HepG2 (cell line): Measurements from ENCODE around the gene CLEC16A. TPM values are rescaled to one million over a fixed set of nuclear protein-coding genes. Genes with fewer than 3 reads are reported as not detected.
A peak's percentile ranks its signal among the peaks of the same experiment; 100 is the strongest.

Experiments used
- ARNT2 ChIP-seq: sonication (generic); formaldehyde crosslinking; IDR thresholded peaks from 2 replicates; pipeline ENCODE4 v1.8.0; 2022; ENCODE audit warnings: mild to moderate bottlenecking, low read depth, missing genetic modification reagents, moderate library complexity
- ATF7-NPFF ChIP-seq: sonication (generic); formaldehyde crosslinking; IDR thresholded peaks from 2 replicates; pipeline ENCODE4 v1.8.1; 2023; ENCODE audit warnings: mild to moderate bottlenecking, low read depth, missing genetic modification reagents, moderate library complexity
- CHD2 ChIP-seq: IDR thresholded peaks from 2 replicates; pipeline ENCODE4 v1.6.1; 2011; ENCODE audit warnings: low read depth, low read length, improper control_type of control experiment
- EED ChIP-seq: sonication (generic); formaldehyde crosslinking; IDR thresholded peaks from 2 replicates; pipeline ENCODE4 v1.5.0; 2020; ENCODE audit warnings: mild to moderate bottlenecking, missing genetic modification reagents
- ELF3 ChIP-seq: IDR thresholded peaks from 2 replicates; pipeline ENCODE4 v1.6.1; 2016; ENCODE audit warnings: missing genetic modification reagents, missing compliant biosample characterization
- GATAD1 ChIP-seq: IDR thresholded peaks from 2 replicates; pipeline ENCODE4 v1.6.1; 2016; ENCODE audit warnings: missing genetic modification reagents, missing compliant biosample characterization
- HMG20B ChIP-seq: conservative IDR thresholded peaks from 2 replicates; pipeline ENCODE4 v1.6.1; 2016; ENCODE audit warnings: missing genetic modification reagents, missing compliant biosample characterization
- KDM3A ChIP-seq: IDR thresholded peaks from 2 replicates; pipeline ENCODE4 v1.6.1; 2018; ENCODE audit warnings: low read depth, missing compliant biosample characterization
- SOX13 ChIP-seq, 3 experiments: fragments of 450-650 bp in 1 of 3; sonication (generic) in 1 of 3; formaldehyde crosslinking in 1 of 3; IDR thresholded peaks in 2 of 3; conservative IDR thresholded peaks in 1 of 3; 2 replicates each; pipeline versions ENCODE4 v1.5.0 to v1.6.1; 2016 to 2020; ENCODE audit warnings: antibody characterized with exemption in 1 of 3, mild to moderate bottlenecking in 1 of 3, missing compliant biosample characterization in 1 of 3, missing genetic modification reagents in 1 of 3, moderate library complexity in 1 of 3
- SP5 ChIP-seq: IDR thresholded peaks from 2 replicates; pipeline ENCODE4 v1.6.1; 2016; ENCODE audit warnings: low read depth, borderline replicate concordance
- SPEN ChIP-seq: sonication (generic); formaldehyde crosslinking; IDR thresholded peaks from 2 replicates; pipeline ENCODE4 v1.5.1; 2020; ENCODE audit warnings: low read depth, mild to moderate bottlenecking, missing genetic modification reagents
- TEAD3 ChIP-seq: optimal IDR thresholded peaks from 2 replicates; pipeline ENCODE3; 2016; ENCODE audit warnings: borderline replicate concordance
- ZNF350 ChIP-seq: sonication (generic); formaldehyde crosslinking; IDR thresholded peaks from 2 replicates; pipeline ENCODE4 v1.4.0; 2020; ENCODE audit warnings: mild to moderate bottlenecking, low read depth, missing genetic modification reagents, borderline replicate concordance
- ZNF44 ChIP-seq: sonication (generic); formaldehyde crosslinking; IDR thresholded peaks from 2 replicates; pipeline ENCODE4 v1.5.1; 2020; ENCODE audit warnings: mild to moderate bottlenecking, missing genetic modification reagents
- ZNF530 ChIP-seq: sonication (generic); formaldehyde crosslinking; IDR thresholded peaks from 2 replicates; pipeline ENCODE4 v1.5.0; 2020; ENCODE audit warnings: low read depth, mild to moderate bottlenecking, missing genetic modification reagents
- polyA plus RNA-seq, 8 experiments: library from polyadenylated mRNA; depleted of rRNA in 3 of 8; stranded (reverse) in 7 of 8; unstranded in 1 of 8; fragments of >200 nt; fragmentation: Illumina TruSeq in 4 of 8; extraction: Trizol in 4 of 8; gene quantifications; 2 replicates each; pipeline versions ENCODE4 v1.2.1 to v1.2.3, GENCODE V29; 2011 to 2016; ENCODE audit warnings: low read depth in 4 of 8, missing spikeins in 1 of 8, mixed read lengths in 1 of 8; ENCODE audit not compliant: insufficient read depth in 1 of 8
- total RNA-seq, 5 experiments: library from RNA; depleted of rRNA; stranded (reverse); fragments of >200 nt; fragmentation: Illumina TruSeq; extraction: Trizol; gene quantifications; 2 replicates each; pipeline ENCODE4 v1.2.3, GENCODE V29; 2016; ENCODE audit warnings: low read depth in 1 of 5
- TF ChIP-seq, protein P1 (sequence below): sonication (generic); formaldehyde crosslinking; IDR thresholded peaks from 2 replicates; pipeline ENCODE4 v1.4.0; 2020; ENCODE audit warnings: missing genetic modification reagents; ENCODE audit errors: not compliant biosample characterization
- TF ChIP-seq, protein P2 (sequence below): IDR thresholded peaks from 2 replicates; pipeline ENCODE4 v1.6.1; 2016; ENCODE audit warnings: control low read depth
- TF ChIP-seq, protein P3 (sequence below): IDR thresholded peaks from 2 replicates; pipeline ENCODE4 v1.6.1; 2018; ENCODE audit warnings: missing genetic modification reagents
- TF ChIP-seq, protein P4 (sequence below): sonication (generic); formaldehyde crosslinking; IDR thresholded peaks from 2 replicates; pipeline ENCODE4 v1.4.0; 2020; ENCODE audit warnings: missing genetic modification reagents
- TF ChIP-seq, protein P5 (sequence below): sonication (generic); formaldehyde crosslinking; IDR thresholded peaks from 2 replicates; pipeline ENCODE4 v1.4.0; 2020; ENCODE audit warnings: missing genetic modification reagents

The CLEC16A gene
- total and polyA plus RNA-seq, 2 of the 13 experiments (the other 11 are each of a cell fraction or from before 2014, with no cell fraction given): 8.5 to 10.3 TPM

DNA sequence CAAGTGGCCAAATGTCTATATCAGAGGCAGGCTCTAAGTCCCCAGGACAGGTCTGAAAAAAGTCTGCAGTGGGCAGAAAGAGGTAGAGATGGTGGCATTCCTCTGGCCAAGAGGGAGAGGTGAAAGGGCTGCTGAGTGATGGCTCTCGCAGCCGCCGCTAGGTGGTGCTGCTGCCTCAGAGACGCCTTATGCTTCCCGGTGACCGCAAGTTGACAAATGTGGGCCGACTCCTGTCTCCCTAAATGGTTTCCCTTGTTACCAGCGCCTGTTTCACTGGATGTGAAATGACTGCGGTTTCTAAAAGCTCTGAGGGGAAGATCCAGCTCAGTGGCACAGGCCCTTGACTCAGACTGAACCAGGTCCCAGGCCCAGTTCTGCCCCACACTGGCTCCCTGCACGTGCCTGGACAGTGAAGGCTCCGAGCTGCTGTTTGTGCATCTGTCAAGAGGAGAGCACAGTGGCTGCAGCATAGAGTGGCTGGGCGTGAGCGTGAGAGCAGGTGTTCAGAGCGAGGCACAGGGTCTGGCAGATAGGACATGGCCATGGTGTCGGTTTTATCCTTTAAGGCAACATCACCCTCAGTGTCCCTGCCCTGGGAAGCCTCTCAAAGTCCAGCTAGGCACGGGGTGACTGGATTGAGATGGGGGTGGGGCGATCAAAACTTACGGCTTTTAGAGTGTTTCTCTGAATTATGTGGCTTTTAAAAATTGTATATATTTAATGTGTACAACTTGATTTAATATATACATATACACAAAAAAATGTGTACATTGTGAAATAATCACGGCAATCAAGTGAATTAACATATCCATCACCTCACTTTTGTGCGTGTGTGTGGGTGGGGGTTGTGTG, 19.9 kb downstream of the CLEC16A start (continued):
- TF ChIP-seq, protein P1, sequence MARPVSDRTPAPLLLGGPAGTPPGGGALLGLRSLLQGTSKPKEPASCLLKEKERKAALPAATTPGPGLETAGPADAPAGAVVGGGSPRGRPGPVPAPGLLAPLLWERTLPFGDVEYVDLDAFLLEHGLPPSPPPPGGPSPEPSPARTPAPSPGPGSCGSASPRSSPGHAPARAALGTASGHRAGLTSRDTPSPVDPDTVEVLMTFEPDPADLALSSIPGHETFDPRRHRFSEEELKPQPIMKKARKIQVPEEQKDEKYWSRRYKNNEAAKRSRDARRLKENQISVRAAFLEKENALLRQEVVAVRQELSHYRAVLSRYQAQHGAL: peak; percentile 79
- TF ChIP-seq ATF7-NPFF: no peak
- peak; percentile 78; the same call in 1 of the 2 replicates for TF ChIP-seq ZNF44 (CRISPR knock-in tag)
- no peak for TF ChIP-seq HMG20B (CRISPR knock-in tag)
- peak; percentile 58; the same call in 1 of the 2 replicates for TF ChIP-seq CHD2
- TF ChIP-seq, protein P2, sequence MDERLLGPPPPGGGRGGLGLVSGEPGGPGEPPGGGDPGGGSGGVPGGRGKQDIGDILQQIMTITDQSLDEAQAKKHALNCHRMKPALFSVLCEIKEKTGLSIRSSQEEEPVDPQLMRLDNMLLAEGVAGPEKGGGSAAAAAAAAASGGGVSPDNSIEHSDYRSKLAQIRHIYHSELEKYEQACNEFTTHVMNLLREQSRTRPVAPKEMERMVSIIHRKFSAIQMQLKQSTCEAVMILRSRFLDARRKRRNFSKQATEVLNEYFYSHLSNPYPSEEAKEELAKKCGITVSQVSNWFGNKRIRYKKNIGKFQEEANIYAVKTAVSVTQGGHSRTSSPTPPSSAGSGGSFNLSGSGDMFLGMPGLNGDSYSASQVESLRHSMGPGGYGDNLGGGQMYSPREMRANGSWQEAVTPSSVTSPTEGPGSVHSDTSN (CRISPR knock-in tag): no peak
- TF ChIP-seq GATAD1 (CRISPR knock-in tag): peak; percentile 46; the same call in 1 of the 2 replicates
- 0 out of 2 replicates have a peak, but pooled peaks have one; percentile 45 for TF ChIP-seq SPEN (CRISPR knock-in tag)
- TF ChIP-seq ZNF350 (CRISPR knock-in tag): peak; percentile 69; the same call in 1 of the 2 replicates
- TF ChIP-seq, protein P3, sequence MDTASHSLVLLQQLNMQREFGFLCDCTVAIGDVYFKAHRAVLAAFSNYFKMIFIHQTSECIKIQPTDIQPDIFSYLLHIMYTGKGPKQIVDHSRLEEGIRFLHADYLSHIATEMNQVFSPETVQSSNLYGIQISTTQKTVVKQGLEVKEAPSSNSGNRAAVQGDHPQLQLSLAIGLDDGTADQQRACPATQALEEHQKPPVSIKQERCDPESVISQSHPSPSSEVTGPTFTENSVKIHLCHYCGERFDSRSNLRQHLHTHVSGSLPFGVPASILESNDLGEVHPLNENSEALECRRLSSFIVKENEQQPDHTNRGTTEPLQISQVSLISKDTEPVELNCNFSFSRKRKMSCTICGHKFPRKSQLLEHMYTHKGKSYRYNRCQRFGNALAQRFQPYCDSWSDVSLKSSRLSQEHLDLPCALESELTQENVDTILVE: peak; percentile 64; the same call in 1 of the 2 replicates
- TF ChIP-seq SP5 (CRISPR knock-in tag): no peak
- peak; percentile 35; the same call in 1 of the 2 replicates for TF ChIP-seq ARNT2 (CRISPR knock-in tag)
- 0 out of 2 replicates have a peak, but pooled peaks have one; percentile 34 for TF ChIP-seq EED (CRISPR knock-in tag)
- peak; percentile 31 for TF ChIP-seq TEAD3 (CRISPR knock-in tag)
- TF ChIP-seq, protein P4, sequence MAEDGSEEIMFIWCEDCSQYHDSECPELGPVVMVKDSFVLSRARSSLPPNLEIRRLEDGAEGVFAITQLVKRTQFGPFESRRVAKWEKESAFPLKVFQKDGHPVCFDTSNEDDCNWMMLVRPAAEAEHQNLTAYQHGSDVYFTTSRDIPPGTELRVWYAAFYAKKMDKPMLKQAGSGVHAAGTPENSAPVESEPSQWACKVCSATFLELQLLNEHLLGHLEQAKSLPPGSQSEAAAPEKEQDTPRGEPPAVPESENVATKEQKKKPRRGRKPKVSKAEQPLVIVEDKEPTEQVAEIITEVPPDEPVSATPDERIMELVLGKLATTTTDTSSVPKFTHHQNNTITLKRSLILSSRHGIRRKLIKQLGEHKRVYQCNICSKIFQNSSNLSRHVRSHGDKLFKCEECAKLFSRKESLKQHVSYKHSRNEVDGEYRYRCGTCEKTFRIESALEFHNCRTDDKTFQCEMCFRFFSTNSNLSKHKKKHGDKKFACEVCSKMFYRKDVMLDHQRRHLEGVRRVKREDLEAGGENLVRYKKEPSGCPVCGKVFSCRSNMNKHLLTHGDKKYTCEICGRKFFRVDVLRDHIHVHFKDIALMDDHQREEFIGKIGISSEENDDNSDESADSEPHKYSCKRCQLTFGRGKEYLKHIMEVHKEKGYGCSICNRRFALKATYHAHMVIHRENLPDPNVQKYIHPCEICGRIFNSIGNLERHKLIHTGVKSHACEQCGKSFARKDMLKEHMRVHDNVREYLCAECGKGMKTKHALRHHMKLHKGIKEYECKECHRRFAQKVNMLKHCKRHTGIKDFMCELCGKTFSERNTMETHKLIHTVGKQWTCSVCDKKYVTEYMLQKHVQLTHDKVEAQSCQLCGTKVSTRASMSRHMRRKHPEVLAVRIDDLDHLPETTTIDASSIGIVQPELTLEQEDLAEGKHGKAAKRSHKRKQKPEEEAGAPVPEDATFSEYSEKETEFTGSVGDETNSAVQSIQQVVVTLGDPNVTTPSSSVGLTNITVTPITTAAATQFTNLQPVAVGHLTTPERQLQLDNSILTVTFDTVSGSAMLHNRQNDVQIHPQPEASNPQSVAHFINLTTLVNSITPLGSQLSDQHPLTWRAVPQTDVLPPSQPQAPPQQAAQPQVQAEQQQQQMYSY (CRISPR knock-in tag): 0 out of 2 replicates have a peak, but pooled peaks have one; percentile 41
- no peak for TF ChIP-seq ZNF530
- TF ChIP-seq ELF3 (CRISPR knock-in tag): peak; percentile 72
- no peak for TF ChIP-seq SOX13 (IDR thresholded peaks at IDR 0.05)
- peak in 1 of 2 experiments; percentile 30; a peak in 1 of 4 replicates for TF ChIP-seq SOX13 (CRISPR knock-in tag; conservative IDR thresholded peaks at IDR 0.05 in 1 of 2, IDR thresholded peaks at IDR 0.05 in 1 of 2)
- TF ChIP-seq KDM3A (CRISPR knock-in tag): peak; percentile 65; the same call in 1 of the 2 replicates
- TF ChIP-seq, protein P5, sequence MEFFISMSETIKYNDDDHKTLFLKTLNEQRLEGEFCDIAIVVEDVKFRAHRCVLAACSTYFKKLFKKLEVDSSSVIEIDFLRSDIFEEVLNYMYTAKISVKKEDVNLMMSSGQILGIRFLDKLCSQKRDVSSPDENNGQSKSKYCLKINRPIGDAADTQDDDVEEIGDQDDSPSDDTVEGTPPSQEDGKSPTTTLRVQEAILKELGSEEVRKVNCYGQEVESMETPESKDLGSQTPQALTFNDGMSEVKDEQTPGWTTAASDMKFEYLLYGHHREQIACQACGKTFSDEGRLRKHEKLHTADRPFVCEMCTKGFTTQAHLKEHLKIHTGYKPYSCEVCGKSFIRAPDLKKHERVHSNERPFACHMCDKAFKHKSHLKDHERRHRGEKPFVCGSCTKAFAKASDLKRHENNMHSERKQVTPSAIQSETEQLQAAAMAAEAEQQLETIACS (CRISPR knock-in tag): no peak; the same call in 1 of the 2 replicates
